Muscle layer of duodenum (tissue), 2 donors: ENCODE data around the gene THNSL1.

Source experiments
- H3K27ac ChIP-seq: one replicate; pipeline ENCODE4 v1.7.0; 2013; ENCODE audit warnings: mild to moderate bottlenecking, low read length
- H3K27me3 ChIP-seq: one replicate; pipeline ENCODE4 v1.7.0; 2013; ENCODE audit warnings: low read depth, mild to moderate bottlenecking, control low read depth, low read length
- H3K36me3 ChIP-seq, 2 donors: one replicate each; pipeline ENCODE4 v1.7.0; 2013; ENCODE audit warnings: low read length in 2 of 2, control low read depth in 1 of 2, mild to moderate bottlenecking in 1 of 2; ENCODE audit not compliant: insufficient read depth in 2 of 2, control insufficient read depth in 1 of 2
- H3K4me1 ChIP-seq, 2 donors: one replicate each; pipeline ENCODE4 v1.7.0; 2013; ENCODE audit warnings: low read length in 2 of 2, mild to moderate bottlenecking in 2 of 2, control low read depth in 1 of 2, moderate library complexity in 1 of 2; ENCODE audit not compliant: insufficient read depth in 2 of 2, control insufficient read depth in 1 of 2
- H3K4me3 ChIP-seq, 2 donors: one replicate each; pipeline ENCODE4 v1.7.0; 2013; ENCODE audit warnings: low read length in 2 of 2, low read depth in 1 of 2, mild to moderate bottlenecking in 1 of 2
- H3K9me3 ChIP-seq, 2 donors: one replicate each; pipeline ENCODE4 v1.7.0; 2013; ENCODE audit warnings: low read length in 2 of 2, control low read depth in 1 of 2, mild to moderate bottlenecking in 1 of 2; ENCODE audit not compliant: control insufficient read depth in 1 of 2
- donor health status: healthy.

Gene THNSL1

DNA sequence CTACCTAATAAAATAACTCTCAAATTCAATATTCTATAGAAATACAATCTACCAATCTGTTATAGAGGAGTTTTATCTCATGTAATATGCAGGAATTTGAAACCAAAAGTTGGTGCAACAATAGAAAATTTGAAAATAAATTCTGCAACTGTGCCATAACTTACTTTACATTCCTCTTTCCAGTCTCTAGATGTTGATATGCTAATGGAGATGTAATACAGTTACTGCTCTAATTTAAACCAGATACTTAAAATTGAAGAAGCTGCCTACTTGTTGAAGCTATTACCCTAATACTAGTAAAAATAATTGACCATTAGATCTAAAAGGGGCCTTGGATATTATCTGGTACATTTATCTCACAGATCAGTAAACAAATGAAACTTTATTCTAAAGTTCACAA lies 1.8 kb upstream of the THNSL1 start:
- no peaks in the 10 kb centered on the region for H3K9me3 ChIP-seq
- H3K36me3 ChIP-seq = no peaks in the 10 kb centered on the region
- H3K4me3 ChIP-seq = no peak overlapping the region
- H3K27ac ChIP-seq = no peak overlapping the region
- H3K27me3 ChIP-seq = no peaks in the 10 kb centered on the region
- peaks cover 0 to 5% of the 10 kb centered on the region in 2 donors for H3K4me1 ChIP-seq

DNA sequence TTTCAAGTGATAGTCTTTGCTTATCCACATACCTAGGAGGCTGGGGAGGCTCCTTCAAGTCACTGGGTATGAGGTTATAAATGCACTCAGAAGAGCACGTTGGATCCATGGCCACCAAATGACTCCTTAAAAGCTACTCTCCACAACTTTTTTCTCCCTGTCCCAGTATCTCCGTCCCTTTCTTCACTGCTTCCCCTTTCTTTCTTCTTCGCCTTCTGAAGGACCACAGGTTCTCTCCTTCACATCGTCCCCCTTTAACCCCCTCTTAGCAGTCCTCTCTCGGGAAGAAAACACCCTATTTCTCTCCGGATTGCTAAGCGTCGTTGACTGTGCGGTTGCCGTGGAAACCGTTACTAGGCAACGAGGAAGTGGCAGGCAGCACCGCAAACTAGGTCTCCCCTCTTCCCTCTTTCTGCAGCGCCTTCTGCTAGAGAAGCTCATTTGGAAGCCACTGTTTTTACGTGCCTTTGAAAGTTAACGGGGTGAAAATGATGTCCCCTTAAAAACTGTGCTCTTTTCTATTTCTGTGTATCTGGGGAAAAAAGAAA lies 510 bp upstream of the THNSL1 start, which contains the start of gene ENKUR:
Gene ENKUR, minus strand, starts transcription at position 331 of the 548 bp plus-strand sequence. Its CDS starts 222 bp downstream, at position 109.
- no peaks in the 10 kb centered on the region for H3K27me3 ChIP-seq
- no peaks in the 10 kb centered on the region for H3K9me3 ChIP-seq
- H3K36me3 ChIP-seq = no peaks in the 10 kb centered on the region
- peak within 1 kb of the TSS; percentile 96 for H3K27ac ChIP-seq
- H3K4me3 ChIP-seq = peak within 1 kb of the TSS; percentile 68 to 86
- peaks cover 0 to 5% of the 10 kb centered on the region in 2 donors for H3K4me1 ChIP-seq

- Histone ChIP-seq H3K4me3 (peak overlapping the region; percentile 68 to 86), H3K27ac (peak overlapping the region; percentile 96), H3K36me3 (no peaks in the 10 kb centered on the region), H3K27me3 (no peaks in the 10 kb centered on the region), H3K9me3 (no peaks in the 10 kb centered on the region), H3K4me1 (peaks cover 0 to 5% of the 10 kb centered on the region in 2 donors)
Observed at GRCh38 chr10:25017154-25017590, 760 bp downstream of the THNSL1 start.

DNA sequence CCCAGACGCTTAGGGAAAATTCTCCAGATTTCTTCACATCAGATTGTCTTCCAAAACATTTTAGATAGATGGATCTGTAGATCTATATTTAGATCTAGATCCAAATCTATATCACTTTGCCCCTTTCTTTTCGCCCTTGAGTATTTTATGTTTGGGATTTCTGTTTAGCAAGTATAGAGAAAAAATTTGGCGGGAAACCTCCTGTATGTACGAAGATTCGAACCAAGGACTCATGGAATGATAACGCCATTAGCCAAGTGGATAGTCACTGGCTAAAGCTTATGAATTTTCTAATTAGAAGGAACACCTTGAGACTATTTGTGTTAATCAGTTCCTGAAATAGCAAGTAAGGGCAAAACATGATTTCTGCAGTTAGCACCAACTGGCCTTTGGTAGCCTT lies 1.2 kb downstream of the THNSL1 start:
- peak overlapping the region; percentile 68 to 86 for H3K4me3 ChIP-seq
- peaks cover 0 to 5% of the 10 kb centered on the region in 2 donors for H3K4me1 ChIP-seq
- no peaks in the 10 kb centered on the region for H3K36me3 ChIP-seq
- no peaks in the 10 kb centered on the region for H3K9me3 ChIP-seq
- peak overlapping the region; percentile 96 for H3K27ac ChIP-seq
- H3K27me3 ChIP-seq = no peaks in the 10 kb centered on the region

GRCh38 chr10:25018703-25019102 lies 2.3 kb downstream of the THNSL1 start:
- no peak overlapping the region for H3K27ac ChIP-seq
- H3K9me3 ChIP-seq = no peaks in the 10 kb centered on the region
- H3K4me3 ChIP-seq = no peak overlapping the region
- H3K4me1 ChIP-seq = peaks cover 0 to 5% of the 10 kb centered on the region in 2 donors
- H3K36me3 ChIP-seq = no peaks in the 10 kb centered on the region
- H3K27me3 ChIP-seq = no peaks in the 10 kb centered on the region

- Histone ChIP-seq H3K9me3 (no peaks in the 10 kb centered on the region), H3K27ac (no peak overlapping the region), H3K36me3 (no peaks in the 10 kb centered on the region), H3K4me1 (no peaks in the 10 kb centered on the region), H3K27me3 (no peaks in the 10 kb centered on the region), H3K4me3 (no peak overlapping the region)
Observed at GRCh38 chr10:25023278-25023677, 6.9 kb downstream of the THNSL1 start.

DNA sequence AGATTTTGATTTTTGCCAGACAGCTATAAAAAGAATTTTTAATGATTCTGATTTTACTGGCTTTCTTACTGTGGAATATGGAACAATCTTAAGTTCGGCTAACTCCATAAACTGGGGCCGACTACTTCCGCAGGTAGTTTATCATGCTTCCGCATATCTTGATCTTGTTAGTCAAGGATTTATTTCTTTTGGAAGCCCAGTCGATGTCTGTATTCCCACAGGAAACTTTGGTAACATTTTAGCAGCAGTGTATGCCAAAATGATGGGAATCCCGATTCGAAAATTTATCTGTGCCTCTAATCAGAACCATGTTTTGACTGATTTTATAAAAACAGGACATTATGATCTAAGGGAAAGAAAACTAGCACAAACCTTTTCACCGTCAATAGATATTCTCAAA lies 8.1 kb downstream of the THNSL1 start:
- Histone ChIP-seq H3K27me3 (no peaks in the 10 kb centered on the region), H3K27ac (no peak overlapping the region), H3K36me3 (no peaks in the 10 kb centered on the region), H3K9me3 (no peaks in the 10 kb centered on the region), H3K4me1 (no peaks in the 10 kb centered on the region), H3K4me3 (no peak overlapping the region)

DNA sequence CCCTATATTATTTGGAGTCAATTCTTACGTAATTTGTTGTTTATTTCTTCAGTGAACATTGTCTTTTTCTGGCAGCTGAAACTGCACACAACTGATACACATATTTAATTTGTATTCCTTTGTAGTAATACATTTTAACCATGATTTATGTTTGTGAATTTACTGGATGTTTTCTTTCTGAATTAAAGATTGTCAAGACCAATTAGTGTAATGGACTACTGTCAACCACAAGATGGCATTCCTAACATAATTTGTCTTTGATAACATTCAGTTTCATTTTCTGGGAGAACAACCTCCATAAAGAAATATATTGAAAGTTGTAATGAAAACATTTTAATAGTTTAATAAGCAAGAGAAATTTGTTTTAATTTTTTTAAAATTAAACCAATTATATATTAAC lies 10.1 kb downstream of the THNSL1 start:
- H3K27me3 ChIP-seq = no peaks in the 10 kb centered on the region
- H3K4me1 ChIP-seq = no peaks in the 10 kb centered on the region
- H3K27ac ChIP-seq = no peak overlapping the region
- no peaks in the 10 kb centered on the region for H3K9me3 ChIP-seq
- no peak overlapping the region for H3K4me3 ChIP-seq
- H3K36me3 ChIP-seq = no peaks in the 10 kb centered on the region

GRCh38 chr10:25028711-25029110 lies 12.3 kb downstream of the THNSL1 start:
- no peak overlapping the region for H3K27ac ChIP-seq
- H3K27me3 ChIP-seq = no peaks in the 10 kb centered on the region
- no peak overlapping the region for H3K4me3 ChIP-seq
- no peaks in the 10 kb centered on the region for H3K36me3 ChIP-seq
- no peaks in the 10 kb centered on the region for H3K4me1 ChIP-seq
- H3K9me3 ChIP-seq = no peaks in the 10 kb centered on the region

DNA sequence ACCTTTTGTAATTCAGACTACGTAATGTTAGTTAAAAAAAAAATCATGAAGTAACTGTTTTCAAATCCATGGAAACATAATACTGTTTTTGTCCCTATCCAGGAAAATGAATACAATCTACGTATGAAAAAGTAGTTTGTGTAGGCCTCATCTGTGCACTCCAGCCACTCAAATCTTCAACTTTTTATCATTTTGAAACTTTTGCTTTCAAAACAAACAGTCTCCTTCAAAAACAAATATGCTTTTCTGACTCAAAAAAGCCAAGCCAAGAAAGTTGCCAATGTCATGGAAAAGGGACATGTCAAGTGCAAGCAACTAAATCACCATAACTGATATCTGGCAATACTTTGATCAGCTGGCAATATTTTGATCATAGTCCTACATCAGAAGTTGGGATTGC lies 13.1 kb downstream of the THNSL1 start:
- Histone ChIP-seq H3K27ac (no peak overlapping the region), H3K4me3 (no peak overlapping the region), H3K36me3 (no peaks in the 10 kb centered on the region), H3K9me3 (no peaks in the 10 kb centered on the region), H3K4me1 (no peaks in the 10 kb centered on the region), H3K27me3 (no peaks in the 10 kb centered on the region)

DNA sequence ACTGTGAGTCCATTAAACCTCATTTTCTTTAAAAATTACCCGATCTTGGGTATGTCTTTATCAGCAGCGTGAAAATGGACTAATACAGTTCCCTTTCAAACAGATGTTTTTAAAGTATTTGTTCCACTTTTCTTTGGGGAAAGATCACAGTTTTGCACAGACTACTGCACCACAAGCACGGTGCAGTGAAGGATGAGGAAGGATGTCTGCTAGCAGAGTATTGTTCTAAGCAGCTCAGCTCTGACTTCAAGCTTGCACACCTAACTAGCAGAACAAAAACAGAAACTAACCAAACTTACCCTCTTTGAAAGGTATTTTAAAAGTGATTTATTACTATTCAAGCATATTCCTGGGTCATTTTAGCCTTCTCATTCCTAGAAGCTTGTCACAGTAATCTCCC lies 20.0 kb downstream of the THNSL1 start:
- Histone ChIP-seq H3K9me3 (no peaks in the 10 kb centered on the region), H3K27me3 (no peaks in the 10 kb centered on the region), H3K36me3 (no peaks in the 10 kb centered on the region), H3K4me3 (no peak overlapping the region), H3K27ac (no peak overlapping the region), H3K4me1 (no peaks in the 10 kb centered on the region)

GRCh38 chr10:25038325-25038724 lies 21.9 kb downstream of the THNSL1 start:
- Histone ChIP-seq H3K4me3 (no peak overlapping the region), H3K36me3 (no peaks in the 10 kb centered on the region), H3K27me3 (no peaks in the 10 kb centered on the region), H3K27ac (no peak overlapping the region), H3K4me1 (no peaks in the 10 kb centered on the region), H3K9me3 (no peaks in the 10 kb centered on the region)
